ENCODE data around the gene C5orf63. TPM values are rescaled to one million over a fixed set of nuclear protein-coding genes. Genes with fewer than 3 reads are reported as not detected.
"Not testable (repeated sequence)": the region's sequence is repeated elsewhere in the genome, so short reads cannot be mapped to it uniquely, and the experiment has no call there.

Gene C5orf63
- polyA plus RNA-seq, 1 donor from 2014 or later = not detected

- Histone ChIP-seq H3F3A (ENCODE audit: insufficient read depth, low read length, poor library complexity, severe bottlenecking) (no peaks in the 10 kb centered on the region), H3K79me2 (replicated peaks; ENCODE audit: insufficient read depth, low read length) (no peaks in the 10 kb centered on the region), H3K4me3 (ENCODE audit: low read length) (no peak overlapping the region), H4K20me1 (ENCODE audit: insufficient read depth) (no peaks in the 10 kb centered on the region), H2AFZ (ENCODE audit: low read depth, low read length) (no peak overlapping the region), H3K4me2 (ENCODE audit: low read length) (no peak overlapping the region), H3K27me3 (ENCODE audit: insufficient read depth, low read depth, low read length) (no peaks in the 10 kb centered on the region), H3K9ac (ENCODE audit: low read length) (no peak overlapping the region), H3K9me3 (ENCODE audit: low read length) (no peaks in the 10 kb centered on the region), H3K27ac (ENCODE audit: low read length) (no peak overlapping the region), H3K36me3 (ENCODE audit: insufficient read depth, low read length) (no peaks in the 10 kb centered on the region), H3K9me2 (ENCODE audit: insufficient read depth, low read length) (no peaks in the 10 kb centered on the region)
- no peak for TF ChIP-seq MXI1 (conservative IDR thresholded peaks at IDR 0.05; ENCODE audit: poor library complexity, severe bottlenecking)
- TF ChIP-seq POLR2AphosphoS5 (IDR thresholded peaks at IDR 0.05) = no peak
- no peak for TF ChIP-seq RAD21 (conservative IDR thresholded peaks at IDR 0.05)
- no peak for TF ChIP-seq TAF1 (IDR thresholded peaks at IDR 0.05; ENCODE audit: low read depth)
- TF ChIP-seq EP300 (conservative IDR thresholded peaks at IDR 0.05; ENCODE audit: poor library complexity, severe bottlenecking) = no peak
Measured at GRCh38 chr5:127056896-127057295, 16.4 kb downstream of the C5orf63 start.

- no peaks in the 10 kb centered on the region for H4K20me1 ChIP-seq (ENCODE audit: insufficient read depth)
- H3K9ac ChIP-seq (ENCODE audit: low read length) = no peak overlapping the region
- H3K79me2 ChIP-seq (replicated peaks; ENCODE audit: insufficient read depth, low read length) = no peaks in the 10 kb centered on the region
- no peak overlapping the region for H3K27ac ChIP-seq (ENCODE audit: low read length)
- H3K4me3 ChIP-seq (ENCODE audit: low read length) = no peak overlapping the region
- H3F3A ChIP-seq (ENCODE audit: insufficient read depth, low read length, poor library complexity, severe bottlenecking) = no peaks in the 10 kb centered on the region
- H3K9me2 ChIP-seq (ENCODE audit: insufficient read depth, low read length) = no peaks in the 10 kb centered on the region
- H2AFZ ChIP-seq (ENCODE audit: low read depth, low read length) = no peak overlapping the region
- no peaks in the 10 kb centered on the region for H3K36me3 ChIP-seq (ENCODE audit: insufficient read depth, low read length)
- no peak for TF ChIP-seq CTCF (IDR thresholded peaks at IDR 0.05; ENCODE audit: poor library complexity, severe bottlenecking)
- TF ChIP-seq EP300 (conservative IDR thresholded peaks at IDR 0.05; ENCODE audit: poor library complexity, severe bottlenecking) = no peak
- TF ChIP-seq TAF1 (IDR thresholded peaks at IDR 0.05; ENCODE audit: low read depth) = no peak
- no peak for TF ChIP-seq MXI1 (conservative IDR thresholded peaks at IDR 0.05; ENCODE audit: poor library complexity, severe bottlenecking)
- TF ChIP-seq EZH2 (IDR thresholded peaks at IDR 0.05; ENCODE audit: borderline replicate concordance, insufficient read depth, low read length, poor library complexity, severe bottlenecking) = no peak
- TF ChIP-seq POLR2AphosphoS5 (IDR thresholded peaks at IDR 0.05) = no peak
- TF ChIP-seq RAD21 (conservative IDR thresholded peaks at IDR 0.05) = no peak
- no peak for TF ChIP-seq SMC3 (conservative IDR thresholded peaks at IDR 0.05; ENCODE audit: poor library complexity)
- TF ChIP-seq REST (IDR thresholded peaks at IDR 0.05; ENCODE audit: borderline replicate concordance) = no peak
- no peaks in the 10 kb centered on the region for H3K27me3 ChIP-seq (ENCODE audit: insufficient read depth, low read depth, low read length)
- H3K4me2 ChIP-seq (ENCODE audit: low read length) = no peak overlapping the region
- H3K9me3 ChIP-seq (ENCODE audit: low read length) = no peaks in the 10 kb centered on the region
Measured at GRCh38 chr5:127055880-127056653, 17.2 kb downstream of the C5orf63 start.

- not testable (repeated sequence) for H3K9me2 ChIP-seq (ENCODE audit: insufficient read depth, low read length); H3K27ac ChIP-seq (ENCODE audit: low read length); H4K20me1 ChIP-seq (ENCODE audit: insufficient read depth); H3F3A ChIP-seq (ENCODE audit: insufficient read depth, low read length, poor library complexity, severe bottlenecking); H3K4me3 ChIP-seq (ENCODE audit: low read length); H3K9ac ChIP-seq (ENCODE audit: low read length); H3K36me3 ChIP-seq (ENCODE audit: insufficient read depth, low read length); H3K4me2 ChIP-seq (ENCODE audit: low read length); H3K9me3 ChIP-seq (ENCODE audit: low read length); H3K27me3 ChIP-seq (ENCODE audit: insufficient read depth, low read depth, low read length); H3K79me2 ChIP-seq (replicated peaks; ENCODE audit: insufficient read depth, low read length); H2AFZ ChIP-seq (ENCODE audit: low read depth, low read length)
Measured at GRCh38 chr5:127053551-127053950, 19.8 kb downstream of the C5orf63 start.
